GM10248 (cell line): ENCODE results near the gene DNM3.

Experiments used
- CTCF ChIA-PET: fragments of 300-600 bp; sonication (Branson Sonifier 250); formaldehyde crosslinking; extraction: SDS; loops from one replicate; lab custom pipeline; 2021; ENCODE audit warnings: antibody characterized with exemption; lab: Yijun Ruan, JAX
- POLR2A ChIA-PET: fragments of 350-650 bp; sonication (Branson Sonifier 250); formaldehyde crosslinking; extraction: SDS; loops from one replicate; lab custom pipeline; 2020; ENCODE audit warnings: antibody characterized with exemption; lab: Yijun Ruan, JAX
- DNase-seq: peaks from one replicate; pipeline ENCODE4 v3.0.0; 2012; ENCODE audit errors: extremely low spot score
- CTCF ChIP-seq: IDR thresholded peaks from 2 replicates; pipeline ENCODE4 v1.5.1; 2012; ENCODE audit warnings: mild to moderate bottlenecking, low read depth; ENCODE audit errors: extremely low read depth, missing control alignments, control extremely low read depth

DNM3 gene

GRCh38 chr1:172287208-172287607 lies 445.9 kb downstream of the DNM3 start:
- POLR2A ChIA-PET, result no interaction called here

DNA sequence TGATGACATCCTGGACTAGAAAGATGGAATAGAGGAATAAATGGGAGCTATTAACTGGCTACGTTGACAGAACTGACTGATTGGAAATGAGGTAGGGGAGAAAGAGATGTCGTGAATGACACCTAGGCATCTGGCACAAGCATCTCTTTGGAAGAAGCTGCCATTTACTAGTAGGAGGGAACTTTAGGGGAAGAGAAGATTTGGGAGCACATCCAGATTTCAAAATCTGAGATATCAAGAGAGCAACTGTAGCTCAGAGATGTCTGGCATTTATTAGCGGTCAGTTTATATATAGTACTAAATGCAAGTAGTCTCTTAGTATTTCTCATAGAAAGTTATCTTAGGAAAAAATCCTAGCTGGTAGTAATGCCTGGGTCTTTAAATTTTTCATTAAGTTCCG lies 447.3 kb downstream of the DNM3 start:
- no peak for DNase-seq
- POLR2A ChIA-PET, result no interaction called here
- CTCF ChIA-PET, result no interaction called here
- TF ChIP-seq CTCF, result no peak

More at GRCh38 chr1:172287208-172287607, 445.9 kb downstream of the DNM3 start:
- no peak for DNase-seq
- TF ChIP-seq CTCF, result no peak
- CTCF ChIA-PET, result no interaction called here

DNA sequence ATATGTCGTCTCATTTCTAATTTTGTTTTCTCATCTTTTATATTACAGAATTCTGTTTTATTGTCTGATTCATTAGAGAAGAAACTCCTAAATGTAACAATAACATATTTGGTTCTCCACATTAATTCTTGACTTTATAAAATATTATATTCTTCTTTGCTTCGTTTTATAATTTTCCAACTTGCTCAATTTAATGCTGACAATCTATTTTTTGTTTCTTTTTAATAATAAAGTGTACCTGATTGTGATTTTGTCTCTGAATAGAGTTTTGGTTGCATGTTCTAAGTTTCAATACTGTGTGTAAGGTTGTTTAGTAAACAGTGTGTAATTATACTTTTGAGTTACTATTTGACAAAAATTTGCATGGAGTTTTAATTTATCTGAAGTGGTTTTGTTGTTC lies 448.1 kb downstream of the DNM3 start:
- no peak for TF ChIP-seq CTCF
- POLR2A ChIA-PET, result no interaction called here

DNA sequence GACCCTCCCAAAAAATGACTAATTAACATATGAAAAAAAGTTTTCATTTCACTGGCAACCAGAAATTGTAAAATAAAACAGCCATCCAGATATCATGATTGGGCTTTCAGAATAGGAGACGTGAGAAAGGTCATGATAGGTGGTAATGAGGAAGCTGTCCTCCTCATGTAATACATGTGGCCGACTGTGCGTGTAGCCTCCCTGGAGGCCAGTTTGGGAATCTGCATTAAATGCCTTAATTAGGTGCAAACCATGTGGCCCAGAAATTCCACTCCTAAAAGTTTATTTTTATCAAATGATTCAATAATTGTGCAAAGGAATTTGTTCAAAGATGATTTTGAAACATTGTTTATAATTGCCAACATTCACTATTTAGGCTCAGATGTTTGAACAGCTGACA lies 451.5 kb downstream of the DNM3 start:
- no peak for TF ChIP-seq CTCF
- ChIA-PET CTCF (no interaction called here), POLR2A (no interaction called here)
- no peak for DNase-seq

More for the DNA sequence above, 448.1 kb downstream of the DNM3 start:
- CTCF ChIA-PET, result no interaction called here
- DNase-seq, result no peak

DNA sequence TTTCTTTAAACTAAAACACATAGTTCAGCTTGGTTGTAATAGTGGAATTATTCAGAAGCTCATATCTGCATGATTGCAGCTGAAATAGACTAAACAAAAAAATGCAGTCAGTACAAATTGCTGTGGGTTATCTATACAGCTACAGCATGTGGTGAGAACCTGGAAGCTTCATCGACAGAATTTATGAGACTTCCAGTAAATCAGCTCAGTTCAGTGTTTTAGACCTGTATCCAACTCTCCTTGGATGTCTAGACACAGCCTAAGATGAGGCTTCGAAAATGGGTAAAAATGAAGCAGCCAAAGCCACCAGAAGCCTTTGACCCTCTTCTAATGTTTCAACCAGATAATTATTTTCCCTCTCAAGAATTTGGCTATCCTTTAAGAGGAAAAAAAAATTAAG lies 452.1 kb downstream of the DNM3 start:
- no peak for DNase-seq
- CTCF ChIA-PET, result no interaction called here
- TF ChIP-seq CTCF, result no peak
- POLR2A ChIA-PET, result no interaction called here

DNA sequence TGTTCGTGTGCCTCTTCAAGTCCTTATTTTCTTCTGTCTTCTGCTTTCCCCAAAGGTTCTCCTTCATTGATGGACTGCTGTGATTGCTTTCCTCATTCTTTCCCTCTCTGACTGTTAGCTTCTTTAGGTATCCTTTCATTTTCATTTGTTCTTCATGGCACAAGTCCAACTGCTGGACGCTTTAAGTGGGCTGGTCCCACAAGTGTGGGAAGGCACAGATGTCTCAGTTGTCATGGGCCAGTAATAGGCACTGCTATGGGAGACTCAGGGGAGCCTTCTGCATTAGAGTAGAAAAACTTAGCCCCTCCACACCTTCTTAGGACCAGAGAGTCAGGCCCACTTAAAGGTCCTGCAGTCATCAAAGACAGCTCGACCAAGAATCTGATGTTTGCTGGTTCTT lies 456.8 kb downstream of the DNM3 start:
- POLR2A ChIA-PET, result no interaction called here
- DNase-seq, result no peak
- TF ChIP-seq CTCF, result no peak
- CTCF ChIA-PET, result no interaction called here

GRCh38 chr1:172298911-172299310 lies 457.6 kb downstream of the DNM3 start:
- TF ChIP-seq CTCF, result no peak
- DNase-seq, result no peak
- POLR2A ChIA-PET, result no interaction called here
- CTCF ChIA-PET, result no interaction called here
